Measurements from ENCODE around the gene NUB1. TPM values are rescaled to one million over a fixed set of nuclear protein-coding genes. Genes with fewer than 3 reads are reported as not detected.

The NUB1 gene
- total RNA-seq, 1 donor from 2014 or later, result 41.6 TPM

GRCh38 chr7:151374726-151375125, 33.1 kb downstream of the NUB1 start:
- Mint-ChIP-seq H3K4me3 (ENCODE audit: unreplicated experiment) (no peak overlapping the region), H3K27ac (ENCODE audit: unreplicated experiment) (no peak overlapping the region), H3K9me3 (ENCODE audit: unreplicated experiment) (no peaks in the 10 kb centered on the region), H3K27me3 (ENCODE audit: low read depth, unreplicated experiment) (peaks cover 12% of the 10 kb centered on the region), H3K36me3 (ENCODE audit: low read depth, unreplicated experiment) (peaks cover 30% of the 10 kb centered on the region), H3K4me1 (ENCODE audit: low read depth, unreplicated experiment) (no peaks in the 10 kb centered on the region)
- FAIRE-seq, result no peak
- no peak overlapping the region for H2AFZ ChIP-seq (ENCODE audit: low read depth, low read length)
- no peaks in the 10 kb centered on the region for H3K27me3 ChIP-seq (ENCODE audit: insufficient read depth, low read length)
- H3K27ac ChIP-seq (ENCODE audit: low read depth, low read length), result no peak overlapping the region
- H4K20me1 ChIP-seq (ENCODE audit: insufficient read depth, low read length), result peaks cover 9% of the 10 kb centered on the region
- no peak overlapping the region for H3K4me3 ChIP-seq (ENCODE audit: insufficient read depth, low read depth, low read length)
- no peak for TF ChIP-seq CTCF (IDR thresholded peaks at IDR 0.05; ENCODE audit: insufficient read depth, low read depth, low read length)
- no peak overlapping the region for H3K9ac ChIP-seq (ENCODE audit: low read length)
- DNase-seq (ENCODE audit: low read depth), result no peak
- no peaks in the 10 kb centered on the region for H3K4me1 ChIP-seq (ENCODE audit: insufficient read depth, low read length)
- no peak overlapping the region for H3K4me2 ChIP-seq (ENCODE audit: low read length)
- H3K9me3 ChIP-seq (ENCODE audit: insufficient read depth, low read depth, low read length), result no peaks in the 10 kb centered on the region
- H3K36me3 ChIP-seq (ENCODE audit: insufficient read depth, low read length), result no peaks in the 10 kb centered on the region
- H3K79me2 ChIP-seq (ENCODE audit: insufficient read depth, low read length), result no peaks in the 10 kb centered on the region

DNA sequence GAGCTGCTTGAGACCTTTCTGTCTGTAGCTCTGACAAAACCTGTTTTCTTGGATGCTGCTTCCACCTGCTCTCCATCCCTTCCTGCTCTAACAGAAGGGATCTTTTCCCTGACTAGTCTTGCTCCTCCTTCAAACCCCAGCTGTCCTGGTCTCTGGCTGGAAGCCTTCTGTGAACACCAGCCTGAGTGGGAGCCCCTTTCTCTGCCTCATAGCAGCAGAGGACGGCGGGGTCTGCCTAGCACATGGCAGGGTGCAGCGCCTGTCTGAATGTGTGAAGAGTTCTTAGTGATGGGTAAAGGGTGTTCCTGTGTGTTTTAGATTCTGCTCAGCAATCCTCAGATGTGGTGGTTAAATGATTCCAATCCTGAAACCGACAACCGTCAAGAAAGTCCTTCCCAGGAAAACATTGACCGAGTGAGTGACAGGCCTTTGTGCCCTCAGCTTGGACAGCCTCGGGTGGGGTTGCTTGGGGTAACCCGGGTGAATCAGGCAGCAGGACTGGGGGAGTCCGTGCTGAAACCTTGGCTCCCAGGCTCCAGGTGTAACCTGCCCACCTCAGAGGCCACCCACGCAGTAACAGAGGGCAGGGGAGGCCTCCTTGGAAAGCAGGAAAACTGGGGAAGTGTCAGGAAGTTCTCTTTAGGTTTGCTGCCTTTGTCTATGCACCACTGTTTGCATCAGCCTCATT, 34.1 kb downstream of the NUB1 start:
- H3K27ac Mint-ChIP-seq (ENCODE audit: unreplicated experiment), result no peak overlapping the region

More for the DNA sequence above, 34.1 kb downstream of the NUB1 start:
- Histone ChIP-seq H3K4me2 (ENCODE audit: low read length) (no peak overlapping the region), H3K9ac (ENCODE audit: low read length) (no peak overlapping the region), H3K36me3 (ENCODE audit: insufficient read depth, low read length) (no peaks in the 10 kb centered on the region), H3K27ac (ENCODE audit: low read depth, low read length) (no peak overlapping the region), H3K79me2 (ENCODE audit: insufficient read depth, low read length) (no peaks in the 10 kb centered on the region), H3K27me3 (ENCODE audit: insufficient read depth, low read length) (no peaks in the 10 kb centered on the region), H3K9me3 (ENCODE audit: insufficient read depth, low read depth, low read length) (no peaks in the 10 kb centered on the region), H4K20me1 (ENCODE audit: insufficient read depth, low read length) (peaks cover 9% of the 10 kb centered on the region), H2AFZ (ENCODE audit: low read depth, low read length) (no peak overlapping the region), H3K4me1 (ENCODE audit: insufficient read depth, low read length) (no peaks in the 10 kb centered on the region), H3K4me3 (ENCODE audit: insufficient read depth, low read depth, low read length) (no peak overlapping the region)
- Mint-ChIP-seq H3K4me3 (ENCODE audit: unreplicated experiment) (no peak overlapping the region), H3K36me3 (ENCODE audit: low read depth, unreplicated experiment) (peaks cover 29% of the 10 kb centered on the region), H3K4me1 (ENCODE audit: low read depth, unreplicated experiment) (no peaks in the 10 kb centered on the region), H3K9me3 (ENCODE audit: unreplicated experiment) (no peaks in the 10 kb centered on the region), H3K27me3 (ENCODE audit: low read depth, unreplicated experiment) (peaks cover 18% of the 10 kb centered on the region)
- no peak for FAIRE-seq
- no peak for DNase-seq (ENCODE audit: low read depth)
- TF ChIP-seq EZH2 (IDR thresholded peaks at IDR 0.05; ENCODE audit: insufficient read depth, low read length), result no peak
- no peak for TF ChIP-seq CTCF (IDR thresholded peaks at IDR 0.05; ENCODE audit: insufficient read depth, low read depth, low read length)

Data from astrocyte (in vitro differentiated cells and primary cell).